Activated T-helper 1 cell treated with anti-CD3 and anti-CD28 coated beads, Interleukin-12 subunit alpha, Interleukin-12 subunit beta, Interleukin-2, Interleukin-4 antibody, amounts not matched to agents 30 ng/mL and 10 ng/mL and 1 ng/mL, durations not matched to agents 14 hours and 24 hours and 36 hours (primary cell): Measurements from ENCODE around the gene ELOA. TPM values are rescaled to one million over a fixed set of nuclear protein-coding genes. Genes with fewer than 3 reads are reported as not detected.

Experiments used
- DNase-seq: peaks from one replicate; pipeline ENCODE4 v3.0.0; 2021; ENCODE audit warnings: low spot score
- H3K27ac Mint-ChIP-seq: one replicate; pipeline ENCODE4 v1.8.0; 2021; ENCODE audit warnings: mild to moderate bottlenecking, mixed read lengths
- H3K27me3 Mint-ChIP-seq: one replicate; pipeline ENCODE4 v1.8.0; 2022; ENCODE audit warnings: mild to moderate bottlenecking, moderate library complexity, mixed read lengths; ENCODE audit not compliant: insufficient read depth
- H3K36me3 Mint-ChIP-seq: one replicate; pipeline ENCODE4 v1.8.0; 2021; ENCODE audit warnings: low read depth, mixed read lengths
- H3K4me1 Mint-ChIP-seq: one replicate; pipeline ENCODE4 v1.8.0; 2021; ENCODE audit warnings: low read depth, mixed read lengths
- H3K4me3 Mint-ChIP-seq: one replicate; pipeline ENCODE4 v1.8.0; 2021; ENCODE audit warnings: mild to moderate bottlenecking, moderate library complexity, mixed read lengths
- H3K9me3 Mint-ChIP-seq: one replicate; pipeline ENCODE4 v1.8.0; 2021; ENCODE audit warnings: mixed read lengths
- intact Hi-C: fragments of 100-400 bp; cut with micrococcal nuclease; formaldehyde crosslinking; loops from one replicate; pipeline ENCODE4 v1.15.1; 2024
- total RNA-seq: library from RNA; stranded (reverse); gene quantifications from 2 replicates; pipeline ENCODE4 v1.2.3, GENCODE V29; 2022

Gene ELOA
- total RNA-seq, 1 donor from 2014 or later = 54.5 TPM

GRCh38 chr1:23748016-23748415 lies 4.7 kb downstream of the ELOA start:
- Mint-ChIP-seq H3K4me3 (no peak overlapping the region), H3K36me3 (peaks cover 43% of the 10 kb centered on the region), H3K27ac (no peak overlapping the region), H3K27me3 (no peaks in the 10 kb centered on the region), H3K4me1 (peaks cover 49% of the 10 kb centered on the region), H3K9me3 (no peaks in the 10 kb centered on the region)
- intact Hi-C loops = loop anchor here (10.0 kb wide), 1 partner anchor 403 kb away; the partner anchor contains the start of gene HNRNPR
- DNase-seq = no peak

DNA sequence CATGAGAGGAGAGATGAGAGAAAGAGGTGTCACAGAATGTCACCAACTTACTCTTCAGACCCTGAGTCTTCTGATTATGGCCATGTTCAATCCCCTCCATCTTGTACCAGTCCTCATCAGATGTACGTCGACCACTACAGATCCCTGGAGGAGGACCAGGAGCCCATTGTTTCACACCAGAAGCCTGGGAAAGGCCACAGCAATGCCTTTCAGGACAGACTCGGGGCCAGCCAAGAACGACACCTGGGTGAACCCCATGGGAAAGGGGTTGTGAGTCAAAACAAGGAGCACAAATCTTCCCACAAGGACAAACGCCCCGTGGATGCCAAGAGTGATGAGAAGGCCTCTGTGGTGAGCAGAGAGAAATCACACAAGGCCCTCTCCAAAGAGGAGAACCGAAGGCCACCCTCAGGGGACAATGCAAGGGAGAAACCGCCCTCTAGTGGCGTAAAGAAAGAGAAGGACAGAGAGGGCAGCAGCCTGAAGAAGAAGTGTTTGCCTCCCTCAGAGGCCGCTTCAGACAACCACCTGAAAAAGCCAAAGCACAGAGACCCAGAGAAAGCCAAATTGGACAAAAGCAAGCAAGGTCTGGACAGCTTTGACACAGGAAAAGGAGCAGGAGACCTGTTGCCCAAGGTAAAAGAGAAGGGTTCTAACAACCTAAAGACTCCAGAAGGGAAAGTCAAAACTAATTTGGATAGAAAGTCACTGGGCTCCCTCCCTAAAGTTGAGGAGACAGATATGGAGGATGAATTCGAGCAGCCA lies 8.0 kb downstream of the ELOA start:
- H3K9me3 Mint-ChIP-seq = no peaks in the 10 kb centered on the region
- no peaks in the 10 kb centered on the region for H3K27me3 Mint-ChIP-seq
- peak; percentile 22 for DNase-seq
- no peak overlapping the region for H3K4me3 Mint-ChIP-seq
- H3K4me1 Mint-ChIP-seq = peaks cover 34% of the 10 kb centered on the region
- H3K36me3 Mint-ChIP-seq = peaks cover 50% of the 10 kb centered on the region
- intact Hi-C loops = loop anchor here (1.0 kb wide), 1 partner anchor 60 kb away; the partner anchor contains the start of gene RPL11
- no peak overlapping the region for H3K27ac Mint-ChIP-seq

DNA sequence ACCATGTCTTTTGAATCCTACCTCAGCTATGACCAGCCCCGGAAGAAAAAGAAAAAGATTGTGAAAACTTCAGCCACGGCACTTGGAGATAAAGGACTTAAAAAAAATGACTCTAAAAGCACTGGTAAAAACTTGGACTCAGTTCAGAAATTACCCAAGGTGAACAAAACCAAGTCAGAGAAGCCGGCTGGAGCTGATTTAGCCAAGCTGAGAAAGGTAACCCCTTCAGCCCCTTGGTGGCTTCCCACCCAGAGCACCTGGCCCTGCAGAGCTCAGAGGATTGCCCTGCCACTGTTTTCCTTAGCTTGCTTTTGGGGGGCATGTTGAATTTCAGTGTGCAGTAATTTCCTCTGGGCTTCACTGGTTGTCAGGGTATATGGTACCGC lies 8.5 kb downstream of the ELOA start:
- H3K27ac Mint-ChIP-seq = no peak overlapping the region
- peaks cover 31% of the 10 kb centered on the region for H3K4me1 Mint-ChIP-seq
- DNase-seq = no peak
- intact Hi-C loops = loop anchor here (1.0 kb wide), 1 partner anchor 61 kb away; the partner anchor contains the start of gene RPL11
- no peaks in the 10 kb centered on the region for H3K9me3 Mint-ChIP-seq
- peaks cover 53% of the 10 kb centered on the region for H3K36me3 Mint-ChIP-seq
- no peaks in the 10 kb centered on the region for H3K27me3 Mint-ChIP-seq
- no peak overlapping the region for H3K4me3 Mint-ChIP-seq

DNA sequence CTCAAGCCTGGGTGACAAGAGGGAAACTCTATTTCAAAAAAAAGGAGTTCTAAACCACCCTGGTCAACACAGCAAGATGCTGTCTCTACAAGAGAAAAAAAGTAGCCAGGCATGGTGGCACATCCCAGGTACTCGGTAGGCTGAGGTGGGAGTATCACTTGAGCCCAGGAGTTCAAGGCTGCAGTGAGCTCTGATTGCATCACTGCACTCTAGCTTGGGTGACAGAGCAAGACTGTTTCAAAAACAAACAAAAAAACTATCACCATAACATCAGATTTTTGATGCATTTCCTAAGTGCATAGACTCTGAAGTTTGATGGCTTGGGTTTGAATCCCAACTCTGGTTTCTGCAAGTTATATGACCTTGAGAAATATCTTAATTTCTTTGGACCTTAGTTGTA lies 9.6 kb downstream of the ELOA start:
- Mint-ChIP-seq H3K27me3 (no peaks in the 10 kb centered on the region), H3K4me1 (peaks cover 20% of the 10 kb centered on the region), H3K9me3 (no peaks in the 10 kb centered on the region), H3K36me3 (peaks cover 47% of the 10 kb centered on the region), H3K4me3 (no peak overlapping the region), H3K27ac (no peak overlapping the region)
- DNase-seq = no peak
- intact Hi-C loops = no loop called here

- Mint-ChIP-seq H3K36me3 (peaks cover 48% of the 10 kb centered on the region), H3K9me3 (no peaks in the 10 kb centered on the region), H3K4me1 (no peaks in the 10 kb centered on the region), H3K27me3 (no peaks in the 10 kb centered on the region), H3K4me3 (no peak overlapping the region), H3K27ac (no peak overlapping the region)
- intact Hi-C loops = no loop called here
- DNase-seq = no peak
Measured at GRCh38 chr1:23756676-23757075, 13.4 kb downstream of the ELOA start.

GRCh38 chr1:23757812-23758211 lies 14.5 kb downstream of the ELOA start:
- H3K4me1 Mint-ChIP-seq = no peaks in the 10 kb centered on the region
- intact Hi-C loops = no loop called here
- H3K4me3 Mint-ChIP-seq = no peak overlapping the region
- no peak overlapping the region for H3K27ac Mint-ChIP-seq
- H3K27me3 Mint-ChIP-seq = no peaks in the 10 kb centered on the region
- DNase-seq = no peak
- peaks cover 49% of the 10 kb centered on the region for H3K36me3 Mint-ChIP-seq
- H3K9me3 Mint-ChIP-seq = no peaks in the 10 kb centered on the region

GRCh38 chr1:23759277-23759676 lies 16.0 kb downstream of the ELOA start:
- intact Hi-C loops = no loop called here

GRCh38 chr1:23763041-23763577 lies 19.8 kb downstream of the ELOA start:
- no peak overlapping the region for H3K4me3 Mint-ChIP-seq
- intact Hi-C loops = no loop called here
- H3K9me3 Mint-ChIP-seq = no peaks in the 10 kb centered on the region
- no peak overlapping the region for H3K27ac Mint-ChIP-seq
- peaks cover 28% of the 10 kb centered on the region for H3K36me3 Mint-ChIP-seq
- no peaks in the 10 kb centered on the region for H3K4me1 Mint-ChIP-seq
- no peak for DNase-seq
- H3K27me3 Mint-ChIP-seq = no peaks in the 10 kb centered on the region

More at GRCh38 chr1:23759277-23759676, 16.0 kb downstream of the ELOA start:
- no peaks in the 10 kb centered on the region for H3K4me1 Mint-ChIP-seq
- no peak overlapping the region for H3K27ac Mint-ChIP-seq
- no peak for DNase-seq
- H3K9me3 Mint-ChIP-seq = no peaks in the 10 kb centered on the region
- no peak overlapping the region for H3K4me3 Mint-ChIP-seq
- H3K36me3 Mint-ChIP-seq = peaks cover 44% of the 10 kb centered on the region
- no peaks in the 10 kb centered on the region for H3K27me3 Mint-ChIP-seq

GRCh38 chr1:23768733-23769132 lies 25.5 kb downstream of the ELOA start:
- intact Hi-C loops = no loop called here
- no peaks in the 10 kb centered on the region for H3K27me3 Mint-ChIP-seq

DNA sequence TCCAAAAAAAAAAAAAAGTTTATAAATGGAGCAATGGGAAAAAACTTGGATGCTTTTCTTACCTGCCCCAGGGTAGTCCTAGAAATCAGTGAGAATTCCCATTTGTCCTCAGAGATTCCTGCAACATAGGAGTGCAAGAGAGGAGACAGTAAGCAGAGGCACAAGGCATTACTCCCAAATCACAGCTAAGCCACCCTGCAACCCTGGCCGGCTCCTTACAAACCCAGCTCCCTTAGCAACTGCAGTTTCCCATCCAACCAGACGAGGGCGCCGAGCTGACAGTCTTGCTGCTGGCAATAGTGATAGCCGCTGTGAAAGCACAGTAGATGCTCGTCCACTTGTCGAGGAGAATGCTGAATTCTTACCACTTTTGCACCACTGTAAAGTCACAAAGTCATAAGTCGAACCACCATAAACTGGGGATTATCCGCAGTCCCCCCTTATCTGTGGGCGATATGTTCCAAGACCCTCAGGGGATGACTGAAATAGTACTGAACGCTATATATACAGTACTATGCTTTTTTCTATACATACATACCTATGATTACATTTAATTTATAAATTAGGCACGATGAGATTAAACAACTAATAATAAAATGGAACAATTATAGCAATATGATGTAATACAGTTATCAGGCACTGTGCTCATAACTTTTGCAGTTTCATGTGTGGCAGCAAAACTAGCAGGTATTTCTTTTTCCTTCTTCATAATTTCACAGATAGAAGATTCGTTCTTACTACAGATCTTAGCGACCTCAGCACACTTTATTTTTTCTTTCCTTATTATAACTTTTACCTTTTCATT lies 29.0 kb downstream of the ELOA start:
- intact Hi-C loops = loop anchor here (1.0 to 10.0 kb wide), 4 partner anchors 19 to 427 kb away; partner anchors contain the start of genes FUCA1, HNRNPR and LYPLA2
- no peaks in the 10 kb centered on the region for H3K27me3 Mint-ChIP-seq
- H3K4me3 Mint-ChIP-seq = no peak overlapping the region
- no peak overlapping the region for H3K27ac Mint-ChIP-seq
- H3K36me3 Mint-ChIP-seq = no peaks in the 10 kb centered on the region
- DNase-seq = peak; percentile 80
- H3K4me1 Mint-ChIP-seq = peaks cover 27% of the 10 kb centered on the region
- no peaks in the 10 kb centered on the region for H3K9me3 Mint-ChIP-seq

More at GRCh38 chr1:23768733-23769132, 25.5 kb downstream of the ELOA start:
- Mint-ChIP-seq H3K36me3 (peaks cover 6% of the 10 kb centered on the region), H3K27ac (no peak overlapping the region), H3K9me3 (no peaks in the 10 kb centered on the region), H3K4me1 (peaks cover 11% of the 10 kb centered on the region), H3K4me3 (no peak overlapping the region)
- DNase-seq = no peak

DNA sequence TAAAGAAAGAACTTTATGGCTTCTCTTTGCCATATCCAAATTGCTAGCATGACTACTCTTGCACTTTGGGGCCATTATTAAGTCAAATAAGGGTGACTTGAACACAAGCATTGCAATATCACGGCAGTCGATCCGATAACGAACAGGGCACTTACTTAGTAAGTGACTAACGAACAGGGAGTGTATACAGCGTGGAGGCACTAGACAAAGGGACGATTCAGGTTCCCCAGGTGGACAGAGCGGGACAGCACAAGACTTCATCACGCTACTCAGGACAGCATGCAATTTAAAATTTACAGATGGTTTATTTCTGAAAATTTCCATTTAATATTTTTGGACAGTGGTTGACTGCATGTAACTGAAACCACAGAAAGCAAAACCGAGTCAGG lies 29.6 kb downstream of the ELOA start:
- Mint-ChIP-seq H3K4me3 (no peak overlapping the region), H3K27ac (no peak overlapping the region), H3K4me1 (peaks cover 27% of the 10 kb centered on the region), H3K36me3 (no peaks in the 10 kb centered on the region), H3K9me3 (no peaks in the 10 kb centered on the region), H3K27me3 (no peaks in the 10 kb centered on the region)
- intact Hi-C loops = loop anchor here (1.0 to 10.0 kb wide), 4 partner anchors 18 to 428 kb away; partner anchors contain the start of genes FUCA1, HNRNPR and LYPLA2
- DNase-seq = no peak

- Mint-ChIP-seq H3K27ac (no peak overlapping the region), H3K4me3 (no peak overlapping the region), H3K4me1 (peaks cover 34% of the 10 kb centered on the region), H3K36me3 (peaks cover 2% of the 10 kb centered on the region), H3K9me3 (no peaks in the 10 kb centered on the region), H3K27me3 (no peaks in the 10 kb centered on the region)
- DNase-seq = no peak
- intact Hi-C loops = loop anchor here (10.0 kb wide), 1 partner anchor 430 kb away; the partner anchor contains the start of gene HNRNPR
Measured at GRCh38 chr1:23774174-23774880, 31.1 kb downstream of the ELOA start.
